ENCODE measurements around the gene PRX. TPM values are rescaled to one million over a fixed set of nuclear protein-coding genes. Genes with fewer than 3 reads are reported as not detected.

PRX gene
- total and polyA plus RNA-seq, 9 of the 15 experiments (the other 6 are each of a cell fraction or from before 2014, with no cell fraction given) = 0.65 to 3.5 (median 1.7) TPM; not detected in 2

DNA sequence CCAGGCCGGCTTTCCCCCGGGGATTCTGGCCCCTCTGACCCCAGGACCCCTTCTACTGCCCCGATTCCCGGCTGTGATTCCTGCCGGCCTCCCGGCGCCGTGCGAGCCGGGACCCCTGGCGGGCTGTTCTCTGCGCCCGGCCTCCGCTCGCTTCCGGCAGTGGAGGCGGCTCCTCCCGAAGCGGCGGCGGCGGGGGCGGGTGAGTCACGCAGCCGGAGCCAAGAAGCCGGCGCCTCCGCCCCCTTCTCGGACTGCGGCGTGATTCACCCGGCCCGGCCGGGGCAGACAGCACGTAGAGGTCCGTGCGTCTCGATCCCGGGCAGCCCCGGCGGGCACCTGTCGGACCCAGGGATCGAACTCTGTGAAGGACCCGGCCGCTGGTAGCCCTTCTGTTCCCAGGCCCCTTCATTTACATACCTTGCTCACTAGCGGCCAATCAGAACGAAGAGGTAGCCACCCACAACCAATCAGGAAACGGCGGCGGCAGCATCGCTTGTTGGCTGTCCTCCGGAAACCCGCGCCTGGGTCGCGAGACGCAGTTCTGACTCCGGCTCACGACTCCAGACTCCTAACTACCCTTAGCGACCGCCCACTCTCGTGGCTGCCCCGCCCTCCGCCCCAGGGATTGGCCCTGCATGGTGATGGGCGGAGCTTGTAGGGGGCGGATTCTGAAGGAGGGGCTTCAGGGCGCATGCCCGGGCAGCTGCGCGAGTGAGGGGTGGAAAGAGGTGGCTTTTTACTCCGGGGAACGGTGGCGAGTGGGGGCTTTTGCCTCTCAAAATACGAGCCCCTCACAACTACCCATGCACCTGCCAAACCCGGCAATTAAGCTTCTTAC, 12.5 kb upstream of the PRX start, which contains the start of gene SERTAD1 (continued):
- TF ChIP-seq BHLHE40 (IDR thresholded peaks at IDR 0.05; ENCODE audit: low read length) (peak; percentile 77), ZNF717 (CRISPR knock-in tag; IDR thresholded peaks at IDR 0.05) (no peak), CBFA2T2 (conservative IDR thresholded peaks at IDR 0.05) (no peak), HDAC1 (IDR thresholded peaks at IDR 0.05) (peak in 1 of 2 experiments; percentile 85; a peak in 2 of 4 replicates), SAFB (IDR thresholded peaks at IDR 0.05; ENCODE audit: borderline replicate concordance, low read depth, low read length) (no peak), EGR1 (conservative IDR thresholded peaks at IDR 0.05) (peak; percentile 99), FUS (optimal IDR thresholded peaks at IDR 0.05; ENCODE audit: low read depth, low read length) (peak; percentile 21), NCOR1 (IDR thresholded peaks at IDR 0.05) (peak; percentile 45), ZBTB1 (CRISPR knock-in tag; IDR thresholded peaks at IDR 0.05; ENCODE audit: borderline replicate concordance, low read depth) (no peak), IRF2 (CRISPR knock-in tag; IDR thresholded peaks at IDR 0.05) (no peak), ERF (CRISPR knock-in tag; IDR thresholded peaks at IDR 0.05) (peak; percentile 77; the same call in 1 of the 2 replicates), ZBTB17 (CRISPR knock-in tag; IDR thresholded peaks at IDR 0.05) (peak; percentile 80; the same call in 1 of the 2 replicates), ZNF133 (CRISPR knock-in tag; IDR thresholded peaks at IDR 0.05) (no peak)
- TF ChIP-seq, protein P1, sequence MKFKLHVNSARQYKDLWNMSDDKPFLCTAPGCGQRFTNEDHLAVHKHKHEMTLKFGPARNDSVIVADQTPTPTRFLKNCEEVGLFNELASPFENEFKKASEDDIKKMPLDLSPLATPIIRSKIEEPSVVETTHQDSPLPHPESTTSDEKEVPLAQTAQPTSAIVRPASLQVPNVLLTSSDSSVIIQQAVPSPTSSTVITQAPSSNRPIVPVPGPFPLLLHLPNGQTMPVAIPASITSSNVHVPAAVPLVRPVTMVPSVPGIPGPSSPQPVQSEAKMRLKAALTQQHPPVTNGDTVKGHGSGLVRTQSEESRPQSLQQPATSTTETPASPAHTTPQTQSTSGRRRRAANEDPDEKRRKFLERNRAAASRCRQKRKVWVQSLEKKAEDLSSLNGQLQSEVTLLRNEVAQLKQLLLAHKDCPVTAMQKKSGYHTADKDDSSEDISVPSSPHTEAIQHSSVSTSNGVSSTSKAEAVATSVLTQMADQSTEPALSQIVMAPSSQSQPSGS (CRISPR knock-in tag; IDR thresholded peaks at IDR 0.05) = no peak
- TF ChIP-seq, protein P2, sequence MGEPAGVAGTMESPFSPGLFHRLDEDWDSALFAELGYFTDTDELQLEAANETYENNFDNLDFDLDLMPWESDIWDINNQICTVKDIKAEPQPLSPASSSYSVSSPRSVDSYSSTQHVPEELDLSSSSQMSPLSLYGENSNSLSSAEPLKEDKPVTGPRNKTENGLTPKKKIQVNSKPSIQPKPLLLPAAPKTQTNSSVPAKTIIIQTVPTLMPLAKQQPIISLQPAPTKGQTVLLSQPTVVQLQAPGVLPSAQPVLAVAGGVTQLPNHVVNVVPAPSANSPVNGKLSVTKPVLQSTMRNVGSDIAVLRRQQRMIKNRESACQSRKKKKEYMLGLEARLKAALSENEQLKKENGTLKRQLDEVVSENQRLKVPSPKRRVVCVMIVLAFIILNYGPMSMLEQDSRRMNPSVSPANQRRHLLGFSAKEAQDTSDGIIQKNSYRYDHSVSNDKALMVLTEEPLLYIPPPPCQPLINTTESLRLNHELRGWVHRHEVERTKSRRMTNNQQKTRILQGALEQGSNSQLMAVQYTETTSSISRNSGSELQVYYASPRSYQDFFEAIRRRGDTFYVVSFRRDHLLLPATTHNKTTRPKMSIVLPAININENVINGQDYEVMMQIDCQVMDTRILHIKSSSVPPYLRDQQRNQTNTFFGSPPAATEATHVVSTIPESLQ (CRISPR knock-in tag; IDR thresholded peaks at IDR 0.05) = no peak; the same call in 1 of the 2 replicates
- TF ChIP-seq, protein P3, sequence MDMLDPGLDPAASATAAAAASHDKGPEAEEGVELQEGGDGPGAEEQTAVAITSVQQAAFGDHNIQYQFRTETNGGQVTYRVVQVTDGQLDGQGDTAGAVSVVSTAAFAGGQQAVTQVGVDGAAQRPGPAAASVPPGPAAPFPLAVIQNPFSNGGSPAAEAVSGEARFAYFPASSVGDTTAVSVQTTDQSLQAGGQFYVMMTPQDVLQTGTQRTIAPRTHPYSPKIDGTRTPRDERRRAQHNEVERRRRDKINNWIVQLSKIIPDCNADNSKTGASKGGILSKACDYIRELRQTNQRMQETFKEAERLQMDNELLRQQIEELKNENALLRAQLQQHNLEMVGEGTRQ (CRISPR knock-in tag; IDR thresholded peaks at IDR 0.05) = no peak
- TF ChIP-seq, protein P4, sequence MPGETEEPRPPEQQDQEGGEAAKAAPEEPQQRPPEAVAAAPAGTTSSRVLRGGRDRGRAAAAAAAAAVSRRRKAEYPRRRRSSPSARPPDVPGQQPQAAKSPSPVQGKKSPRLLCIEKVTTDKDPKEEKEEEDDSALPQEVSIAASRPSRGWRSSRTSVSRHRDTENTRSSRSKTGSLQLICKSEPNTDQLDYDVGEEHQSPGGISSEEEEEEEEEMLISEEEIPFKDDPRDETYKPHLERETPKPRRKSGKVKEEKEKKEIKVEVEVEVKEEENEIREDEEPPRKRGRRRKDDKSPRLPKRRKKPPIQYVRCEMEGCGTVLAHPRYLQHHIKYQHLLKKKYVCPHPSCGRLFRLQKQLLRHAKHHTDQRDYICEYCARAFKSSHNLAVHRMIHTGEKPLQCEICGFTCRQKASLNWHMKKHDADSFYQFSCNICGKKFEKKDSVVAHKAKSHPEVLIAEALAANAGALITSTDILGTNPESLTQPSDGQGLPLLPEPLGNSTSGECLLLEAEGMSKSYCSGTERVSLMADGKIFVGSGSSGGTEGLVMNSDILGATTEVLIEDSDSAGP (CRISPR knock-in tag; IDR thresholded peaks at IDR 0.05) = no peak
